Loucy (cell line): Measurements from ENCODE around the gene HOXA9.

Source experiments
- H2AFZ ChIP-seq: fragments of 200-600 bp; sonication (generic); 2 replicates; pipeline ENCODE4 v1.6.0; 2016; ENCODE audit warnings: antibody characterized with exemption, mild to moderate bottlenecking, low read length, moderate library complexity
- H3F3A ChIP-seq: fragments of 200-600 bp; 2 replicates; pipeline ENCODE4 v1.6.0; 2016; ENCODE audit warnings: antibody characterized with exemption, low read depth, mild to moderate bottlenecking
- H3K27me3 ChIP-seq: fragments of 200-600 bp; sonication (generic); 2 replicates; pipeline ENCODE4 v1.6.1; 2014; ENCODE audit warnings: low read length, mild to moderate bottlenecking; ENCODE audit not compliant: insufficient read depth, poor library complexity, severe bottlenecking
- H3K36me3 ChIP-seq: fragments of 200-600 bp; sonication (generic); 2 replicates; pipeline ENCODE4 v1.6.1; 2016; ENCODE audit warnings: low read length; ENCODE audit not compliant: insufficient read depth
- H3K4me1 ChIP-seq: fragments of 200-600 bp; sonication (generic); 2 replicates; pipeline ENCODE4 v1.5.1; 2014; ENCODE audit warnings: low read length, mild to moderate bottlenecking; ENCODE audit not compliant: insufficient read depth, poor library complexity, severe bottlenecking
- H3K4me2 ChIP-seq: fragments of 200-600 bp; sonication (generic); 2 replicates; pipeline ENCODE4 v1.6.0; 2014; ENCODE audit warnings: antibody characterized with exemption, low read length, low read depth, mild to moderate bottlenecking; ENCODE audit not compliant: poor library complexity, severe bottlenecking
- H3K4me3 ChIP-seq: fragments of 200-600 bp; sonication (generic); 2 replicates; pipeline ENCODE4 v1.5.1; 2014; ENCODE audit warnings: low read length, mild to moderate bottlenecking, mixed read lengths; ENCODE audit not compliant: poor library complexity, severe bottlenecking
- H3K79me2 ChIP-seq: fragments of 200-600 bp; sonication (generic); 2 replicates; pipeline ENCODE4 v1.6.1; 2014; ENCODE audit warnings: low read length; ENCODE audit not compliant: insufficient read depth
- H3K9ac ChIP-seq: fragments of 200-600 bp; sonication (generic); 2 replicates; pipeline ENCODE4 v1.6.0; 2014; ENCODE audit warnings: mild to moderate bottlenecking, low read depth, low read length, moderate library complexity; ENCODE audit not compliant: poor library complexity, severe bottlenecking
- H3K9me2 ChIP-seq: fragments of 200-600 bp; sonication (generic); replicated peaks from 2 replicates; pipeline ENCODE4 v1.6.1; 2016; ENCODE audit warnings: low read depth, low read length, mixed read lengths
- H3K9me3 ChIP-seq: fragments of 200-600 bp; sonication (generic); 2 replicates; pipeline ENCODE4 v1.6.1; 2014; ENCODE audit warnings: mild to moderate bottlenecking, antibody characterized with exemption, low read length, low read depth; ENCODE audit not compliant: insufficient read depth
- H4K20me1 ChIP-seq: fragments of 200-600 bp; sonication (generic); 2 replicates; pipeline ENCODE4 v1.6.0; 2014; ENCODE audit warnings: antibody characterized with exemption, low read length, mild to moderate bottlenecking; ENCODE audit not compliant: insufficient read depth, poor library complexity, severe bottlenecking
- CTCF ChIP-seq: fragments of 200-600 bp; sonication (generic); conservative IDR thresholded peaks from 2 replicates; pipeline ENCODE4 v1.5.1; 2014; ENCODE audit warnings: mild to moderate bottlenecking, antibody characterized with exemption, low read length
- EZH2phosphoT487 ChIP-seq: fragments of 200-600 bp; IDR thresholded peaks from 2 replicates; pipeline ENCODE4 v1.6.1; 2018; ENCODE audit warnings: antibody characterized with exemption, mild to moderate bottlenecking, moderate library complexity, borderline replicate concordance

HOXA9 gene

GRCh38 chr7:27126596-27127327 is 38.6 kb downstream of the HOXA9 start:
- Histone ChIP-seq H3K4me2 (no peak overlapping the region), H3K4me3 (no peak overlapping the region), H3K9me2 (no peaks in the 10 kb centered on the region), H3K27me3 (no peaks in the 10 kb centered on the region), H3K9ac (no peak overlapping the region), H3K9me3 (no peaks in the 10 kb centered on the region), H3F3A (no peaks in the 10 kb centered on the region), H2AFZ (no peak overlapping the region), H3K4me1 (no peaks in the 10 kb centered on the region), H3K79me2 (peaks cover 98% of the 10 kb centered on the region), H3K36me3 (peaks cover 86% of the 10 kb centered on the region), H4K20me1 (peaks cover 61% of the 10 kb centered on the region)
- TF ChIP-seq CTCF (no peak), EZH2phosphoT487 (no peak)

GRCh38 chr7:27125986-27126394 is 39.3 kb downstream of the HOXA9 start:
- H3F3A ChIP-seq: no peaks in the 10 kb centered on the region
- H3K79me2 ChIP-seq: peaks cover 98% of the 10 kb centered on the region
- H3K9me3 ChIP-seq: no peaks in the 10 kb centered on the region
- no peak overlapping the region for H3K9ac ChIP-seq
- no peaks in the 10 kb centered on the region for H3K27me3 ChIP-seq
- H3K9me2 ChIP-seq: no peaks in the 10 kb centered on the region
- H3K4me1 ChIP-seq: no peaks in the 10 kb centered on the region
- H3K4me3 ChIP-seq: no peak overlapping the region
- TF ChIP-seq CTCF (no peak), EZH2phosphoT487 (no peak)
- H3K36me3 ChIP-seq: peaks cover 88% of the 10 kb centered on the region; the same call in 1 of the 2 replicates
- peaks cover 61% of the 10 kb centered on the region for H4K20me1 ChIP-seq
- no peak overlapping the region for H3K4me2 ChIP-seq
- no peak overlapping the region for H2AFZ ChIP-seq

- no peaks in the 10 kb centered on the region for H3K9me3 ChIP-seq
- no peak overlapping the region for H3K9ac ChIP-seq
- H2AFZ ChIP-seq: no peak overlapping the region
- H3K4me3 ChIP-seq: no peak overlapping the region
- H3K27me3 ChIP-seq: no peaks in the 10 kb centered on the region
- peaks cover 99% of the 10 kb centered on the region for H3K79me2 ChIP-seq
- H3K9me2 ChIP-seq: no peaks in the 10 kb centered on the region
- H3F3A ChIP-seq: no peaks in the 10 kb centered on the region
- no peak overlapping the region for H3K4me2 ChIP-seq
- no peaks in the 10 kb centered on the region for H3K4me1 ChIP-seq
- peaks cover 95% of the 10 kb centered on the region; the same call in 1 of the 2 replicates for H3K36me3 ChIP-seq
- H4K20me1 ChIP-seq: peaks cover 61% of the 10 kb centered on the region
- TF ChIP-seq EZH2phosphoT487 (no peak), CTCF (no peak)
Measured at GRCh38 chr7:27124902-27125689, 40.2 kb downstream of the HOXA9 start.
